ENCODE measurements around the gene PARP11.

GRCh38 chr12:3911409-3911808 lies 38.2 kb upstream of the PARP11 start:
- no peak for TF ChIP-seq CTCF (IDR thresholded peaks at IDR 0.05; ENCODE audit: low read depth, low read length, poor library complexity, severe bottlenecking)
- no peak for TF ChIP-seq EZH2phosphoT487 (IDR thresholded peaks at IDR 0.05; ENCODE audit: borderline replicate concordance, low read length)
